A549 (cell line): ENCODE measurements around the gene RABGAP1L. TPM values are rescaled to one million over a fixed set of nuclear protein-coding genes. Genes with fewer than 3 reads are reported as not detected.

ENCODE experiments used
- ATAC-seq, 2 experiments: fragments of 200-7000 bp in 1 of 2; fragments of >200 bp in 1 of 2; cut with Nextera tagmentation in 1 of 2; cut with Tn5 transposase in 1 of 2; 3 replicates each; pipeline versions ENCODE4 v1.8.0 to v1.9.1; 2018 to 2020; ENCODE audit warnings: mild to moderate bottlenecking in 1 of 2, moderate library complexity in 1 of 2
- CTCF ChIA-PET: fragments of 300-600 bp; sonication (Branson Sonifier 250); formaldehyde crosslinking; extraction: SDS; loops from one replicate; lab custom pipeline; 2021; ENCODE audit warnings: antibody characterized with exemption, inconsistent platforms; lab: Yijun Ruan, JAX
- POLR2A ChIA-PET: fragments of 350-600 bp; formaldehyde crosslinking; extraction: SDS; loops from one replicate; lab custom pipeline; 2021; ENCODE audit warnings: antibody characterized with exemption, inconsistent platforms; lab: Yijun Ruan, JAX
- DNase-seq, 2 experiments: peaks; one replicate each; pipeline versions ENCODE4 v3.0.0 to v3.0.0-alpha.2; 2011 to 2016; ENCODE audit warnings: low read depth in 1 of 2, low spot score in 1 of 2
- FAIRE-seq: peaks from 2 replicates; lab custom pipeline; 2011; peaks lifted over from hg19 to GRCh38; lab: Jason Lieb, UNC
- H3K27ac ChIP-seq, 2 experiments: fragments of >200 bp; sonication (Bioruptor Twin); formaldehyde crosslinking; 3 replicates each; pipeline ENCODE4 v1.5.1; 2016 to 2017
- H3K4me1 ChIP-seq: fragments of >200 bp; sonication (Bioruptor Twin); formaldehyde crosslinking; 3 replicates; pipeline ENCODE4 v1.6.1; 2016
- H3K4me2 ChIP-seq: fragments of >200 bp; sonication (Bioruptor Twin); formaldehyde crosslinking; 3 replicates; pipeline ENCODE4 v1.6.1; 2016
- H3K4me3 ChIP-seq: fragments of >200 bp; sonication (Bioruptor Twin); formaldehyde crosslinking; 3 replicates; pipeline ENCODE4 v1.5.1; 2016
- H3K9me3 ChIP-seq: fragments of >200 bp; sonication (Bioruptor Twin); formaldehyde crosslinking; 3 replicates; pipeline ENCODE4 v1.6.1; 2016
- BHLHE40 ChIP-seq: IDR thresholded peaks from 2 replicates; pipeline ENCODE4 v1.6.1; 2012; ENCODE audit warnings: low read depth, low read length, inconsistent platforms
- CBX2 ChIP-seq: fragments of 200-600 bp; sonication (generic); IDR thresholded peaks from 2 replicates; pipeline ENCODE4 v1.6.1; 2016; ENCODE audit warnings: low read depth, mild to moderate bottlenecking, borderline replicate concordance
- CHD2 ChIP-seq: fragments of 150-350 bp; IDR thresholded peaks from 2 replicates; pipeline ENCODE4 v1.6.1; 2014; ENCODE audit warnings: low read length; ENCODE audit not compliant: partially characterized antibody
- EHMT2 ChIP-seq: fragments of 200-600 bp; sonication (generic); IDR thresholded peaks from 2 replicates; pipeline ENCODE4 v1.6.1; 2016; ENCODE audit warnings: antibody characterized with exemption, low read depth, mild to moderate bottlenecking, moderate library complexity
- EP300 ChIP-seq, 2 experiments: fragments of >200 bp; sonication (Bioruptor Twin); formaldehyde crosslinking; IDR thresholded peaks; 2 replicates in 1 of 2; 3 replicates in 1 of 2; pipeline ENCODE4 v1.6.1; 2016 to 2017
- ESRRA ChIP-seq: fragments of 150-350 bp; IDR thresholded peaks from 2 replicates; pipeline ENCODE4 v1.6.1; 2014; ENCODE audit warnings: mild to moderate bottlenecking, low read length, borderline replicate concordance
- FOSB ChIP-seq: fragments of 250-450 bp; sonication (Bioruptor Pico); IDR thresholded peaks from 2 replicates; pipeline ENCODE4 v1.5.0; 2020; ENCODE audit warnings: mild to moderate bottlenecking, moderate library complexity
- FOSL2 ChIP-seq, 2 experiments: fragments of 450-650 bp in 1 of 2; fragments of >200 bp in 1 of 2; sonication (Bioruptor Twin) in 1 of 2; formaldehyde crosslinking; IDR thresholded peaks; 2 replicates each; pipeline versions ENCODE4 v1.5.0 to v1.6.1; 2016 to 2020; ENCODE audit warnings: mild to moderate bottlenecking in 1 of 2, moderate library complexity in 1 of 2
- FOXS1 ChIP-seq: fragments of 250-450 bp; sonication (Bioruptor Pico); IDR thresholded peaks from 2 replicates; pipeline ENCODE4 v1.5.0; 2020; ENCODE audit warnings: mild to moderate bottlenecking, moderate library complexity
- GATA3 ChIP-seq: IDR thresholded peaks from 2 replicates; pipeline ENCODE4 v1.6.1; 2012; ENCODE audit warnings: borderline replicate concordance
- HOXA7 ChIP-seq: fragments of 250-450 bp; sonication (Bioruptor Pico); IDR thresholded peaks from 2 replicates; pipeline ENCODE4 v1.5.0; 2020; ENCODE audit warnings: mild to moderate bottlenecking, moderate library complexity
- HOXB13 ChIP-seq: fragments of 250-450 bp; sonication (Bioruptor Pico); IDR thresholded peaks from 2 replicates; pipeline ENCODE4 v1.5.0; 2020; ENCODE audit warnings: low read depth, mild to moderate bottlenecking, moderate library complexity
- HOXB5 ChIP-seq: fragments of 250-450 bp; sonication (Bioruptor Pico); IDR thresholded peaks from 2 replicates; pipeline ENCODE4 v1.5.0; 2020; ENCODE audit warnings: mild to moderate bottlenecking, moderate library complexity
- KDM5A ChIP-seq: fragments of 200-600 bp; sonication (generic); IDR thresholded peaks from 2 replicates; pipeline ENCODE4 v1.6.1; 2016; ENCODE audit warnings: antibody characterized with exemption, mild to moderate bottlenecking
- MAFK ChIP-seq: fragments of 450-650 bp; IDR thresholded peaks from 2 replicates; pipeline ENCODE4 v1.6.1; 2014; ENCODE audit not compliant: partially characterized antibody
- NFE2L2 ChIP-seq: fragments of 150-350 bp; conservative IDR thresholded peaks from 2 replicates; pipeline ENCODE4 v1.6.1; 2014; ENCODE audit warnings: low read length
- NPAS2 ChIP-seq: fragments of 250-450 bp; sonication (Bioruptor Pico); IDR thresholded peaks from 2 replicates; pipeline ENCODE4 v1.8.0; 2022; ENCODE audit warnings: mild to moderate bottlenecking, moderate library complexity, borderline replicate concordance
- NR3C1 ChIP-seq: fragments of >200 bp; sonication (Bioruptor Twin); formaldehyde crosslinking; IDR thresholded peaks from 3 replicates; pipeline ENCODE4 v1.6.1; 2017
- RAD21 ChIP-seq, 2 experiments: fragments of >200 bp in 1 of 2; sonication (Bioruptor Twin) in 1 of 2; formaldehyde crosslinking in 1 of 2; IDR thresholded peaks in 1 of 2; conservative IDR thresholded peaks in 1 of 2; 2 replicates in 1 of 2; 3 replicates in 1 of 2; pipeline ENCODE4 v1.6.1; 2012 to 2018; ENCODE audit warnings: inconsistent platforms in 1 of 2
- RCOR1 ChIP-seq: fragments of 150-350 bp; IDR thresholded peaks from 2 replicates; pipeline ENCODE4 v1.6.1; 2014; ENCODE audit warnings: antibody characterized with exemption, low read length, low read depth
- RFX5 ChIP-seq: fragments of 450-650 bp; IDR thresholded peaks from 2 replicates; pipeline ENCODE4 v1.7.1; 2014; ENCODE audit warnings: antibody characterized with exemption, mild to moderate bottlenecking, moderate library complexity
- ZFP36 ChIP-seq: fragments of 450-650 bp; IDR thresholded peaks from 2 replicates; pipeline ENCODE4 v1.6.1; 2014; ENCODE audit warnings: borderline replicate concordance; ENCODE audit not compliant: partially characterized antibody
- ZSCAN20 ChIP-seq: fragments of 250-450 bp; sonication (Bioruptor Pico); IDR thresholded peaks from 2 replicates; pipeline ENCODE4 v1.8.0; 2022; ENCODE audit warnings: mild to moderate bottlenecking, moderate library complexity
- whole genome bisulfite sequencing: methylation state at CpG from one replicate; pipeline ENCODE4 v1.1.6; 2017; ENCODE audit errors: missing lambda C conversion rate; 5-methylcytosine and 5-hydroxymethylcytosine counted together
- polyA plus RNA-seq, 4 experiments: library from polyadenylated mRNA; depleted of rRNA in 3 of 4; stranded (reverse); fragments of >200 nt; fragmentation: RNase III in 1 of 4; extraction: RNeasy Plus Mini Kit Qiagen cat#74134 plus additional on column Dnase treatment in 1 of 4; gene quantifications; 2 replicates in 3 of 4; 3 replicates in 1 of 4; pipeline ENCODE4 v1.2.3, GENCODE V29; 2011 to 2017
- TF ChIP-seq, protein P1 (sequence below): fragments of >200 bp; sonication (Bioruptor Twin); formaldehyde crosslinking; IDR thresholded peaks from 2 replicates; pipeline ENCODE4 v1.6.1; 2016
- TF ChIP-seq, protein P2 (sequence below): IDR thresholded peaks from 2 replicates; pipeline ENCODE4 v1.6.1; 2012; ENCODE audit warnings: low read depth, borderline replicate concordance

Gene RABGAP1L
- polyA plus RNA-seq, 2 of the 4 experiments (the other 2 are of a cell fraction): 8.2 to 18.6 TPM

DNA sequence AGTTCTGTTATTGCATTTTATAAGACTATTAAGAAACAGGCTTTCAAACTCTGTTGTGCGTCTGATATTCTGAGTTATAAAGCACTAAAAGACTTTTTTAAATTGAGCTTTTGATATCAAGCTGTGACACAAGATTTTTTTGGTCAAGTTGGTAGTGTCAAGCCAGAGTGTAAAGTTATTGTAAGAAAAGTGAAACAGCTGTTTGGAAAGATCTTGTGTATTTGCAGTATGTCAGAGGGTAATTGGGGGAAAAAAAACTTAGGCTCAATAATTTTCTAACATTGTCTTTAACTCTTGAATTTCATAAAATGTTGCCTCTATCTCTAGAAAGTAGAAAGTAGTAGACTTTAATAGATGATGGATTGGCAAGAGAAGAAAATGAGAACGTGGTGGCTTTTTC is 844.2 kb downstream of the RABGAP1L start:
- ChIA-PET CTCF (no interaction called here), POLR2A (no interaction called here)
- Histone ChIP-seq H3K4me3 (no peak overlapping the region), H3K4me2 (no peak overlapping the region), H3K4me1 (peaks cover 27% of the 10 kb centered on the region), H3K9me3 (no peaks in the 10 kb centered on the region), H3K27ac (no peak overlapping the region)
- FAIRE-seq: no peak
- no peak for DNase-seq
- WGBS: 83% methylated on average over 2 of the region's 2 CpGs
- TF ChIP-seq NPAS2 (no peak), FOSL2 (IDR thresholded peaks at IDR 0.05) (no peak), FOSL2 (CRISPR knock-in tag; IDR thresholded peaks at IDR 0.05) (no peak), EHMT2 (no peak), FOSB (CRISPR knock-in tag) (no peak), ESRRA (no peak), RAD21 (conservative IDR thresholded peaks at IDR 0.05 in 1 of 2, IDR thresholded peaks at IDR 0.05 in 1 of 2) (no peak), RCOR1 (no peak), ZFP36 (no peak), HOXB5 (CRISPR knock-in tag) (no peak), EP300 (IDR thresholded peaks at IDR 0.05) (no peak), MAFK (no peak), GATA3 (no peak), CHD2 (no peak), HOXA7 (no peak), CBX2 (no peak), HOXB13 (CRISPR knock-in tag) (no peak), BHLHE40 (no peak), NFE2L2 (no peak)
- TF ChIP-seq, protein P1, sequence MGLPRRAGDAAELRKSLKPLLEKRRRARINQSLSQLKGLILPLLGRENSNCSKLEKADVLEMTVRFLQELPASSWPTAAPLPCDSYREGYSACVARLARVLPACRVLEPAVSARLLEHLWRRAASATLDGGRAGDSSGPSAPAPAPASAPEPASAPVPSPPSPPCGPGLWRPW: no peak
- no peak for ATAC-seq

DNA sequence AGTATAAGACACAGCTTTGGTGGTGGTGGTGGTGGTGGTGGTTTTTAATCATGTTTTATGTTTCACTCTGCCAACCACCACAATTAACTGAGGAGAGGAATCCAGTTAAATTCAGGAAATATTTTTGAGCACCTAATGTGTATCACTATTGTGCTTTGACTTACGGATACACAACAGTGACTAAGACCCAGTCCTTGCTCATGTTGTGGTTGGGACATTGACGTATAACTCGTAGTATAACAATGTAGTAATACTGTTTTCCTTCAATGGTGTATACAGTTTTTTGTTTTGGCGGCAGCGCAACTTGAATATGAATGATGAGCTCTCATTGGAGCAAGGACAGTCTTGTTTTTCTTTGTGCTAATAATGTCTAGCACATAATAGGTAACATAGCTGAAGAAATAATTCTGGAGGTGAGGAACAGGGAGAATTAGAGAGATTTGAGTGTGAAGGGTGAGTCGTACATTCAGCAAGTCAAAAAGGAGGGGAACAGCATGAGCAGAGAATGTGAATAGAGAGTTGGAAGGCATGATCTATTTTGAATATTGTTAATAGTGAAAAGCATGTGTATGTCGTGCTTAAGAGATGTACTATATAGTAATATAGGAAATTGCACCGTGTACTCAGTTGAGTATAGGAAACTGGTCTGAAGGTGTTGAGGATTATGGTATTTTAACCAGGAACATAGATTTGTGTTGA is 845.9 kb downstream of the RABGAP1L start:
- no peak overlapping the region for H3K27ac ChIP-seq
- H3K4me3 ChIP-seq: no peak overlapping the region
- H3K4me2 ChIP-seq: no peak overlapping the region
- ChIA-PET CTCF (interaction anchor here (1.0 kb wide), 1 partner anchor 235 kb away, joined by 3 read pairs; no protein-coding TSS in a partner anchor), POLR2A (interaction anchor here (2.0 kb wide), 1 partner anchor 18 kb away, joined by 7 read pairs; the partner anchor contains the start of gene MRPS14)
- 86% methylated on average over 8 of the region's 8 CpGs for WGBS
- no peaks in the 10 kb centered on the region for H3K9me3 ChIP-seq
- no peak for ATAC-seq
- H3K4me1 ChIP-seq: peaks cover 27% of the 10 kb centered on the region
- TF ChIP-seq FOSB (CRISPR knock-in tag) (no peak), FOSL2 (IDR thresholded peaks at IDR 0.05) (no peak), FOSL2 (CRISPR knock-in tag; IDR thresholded peaks at IDR 0.05) (no peak), RFX5 (no peak), GATA3 (no peak), NR3C1 (no peak)
- DNase-seq: no peak
- no peak for FAIRE-seq

DNA sequence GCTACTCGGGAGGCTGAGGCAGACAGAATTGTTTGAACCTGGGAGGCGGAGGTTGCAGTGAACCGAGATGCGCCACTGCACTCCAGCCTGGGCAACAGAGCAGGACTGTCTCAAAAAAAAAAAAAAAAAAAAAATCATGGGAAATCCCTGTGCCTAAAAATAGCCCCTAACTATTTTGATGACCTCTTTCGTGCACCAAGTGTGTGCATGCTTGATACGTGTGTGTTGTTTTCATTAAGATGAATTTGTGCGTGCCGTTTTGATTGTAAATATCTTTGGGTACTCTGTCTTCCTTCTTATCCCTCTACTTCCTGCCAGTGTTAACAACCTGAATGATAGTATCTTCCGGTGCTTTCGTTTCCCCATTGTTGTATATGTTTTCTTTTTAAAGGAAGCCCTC is 850.2 kb downstream of the RABGAP1L start:
- 91% methylated on average over 10 of the region's 10 CpGs for WGBS
- TF ChIP-seq EHMT2: no peak
- TF ChIP-seq KDM5A: no peak
- TF ChIP-seq, protein P2, sequence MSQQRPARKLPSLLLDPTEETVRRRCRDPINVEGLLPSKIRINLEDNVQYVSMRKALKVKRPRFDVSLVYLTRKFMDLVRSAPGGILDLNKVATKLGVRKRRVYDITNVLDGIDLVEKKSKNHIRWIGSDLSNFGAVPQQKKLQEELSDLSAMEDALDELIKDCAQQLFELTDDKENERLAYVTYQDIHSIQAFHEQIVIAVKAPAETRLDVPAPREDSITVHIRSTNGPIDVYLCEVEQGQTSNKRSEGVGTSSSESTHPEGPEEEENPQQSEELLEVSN: no peak
- TF ChIP-seq FOXS1 (CRISPR knock-in tag): no peak
- TF ChIP-seq ZSCAN20 (CRISPR knock-in tag): no peak
- TF ChIP-seq, all 56 proteins: peak for 0
- Histone ChIP-seq H3K4me1 (no peaks in the 10 kb centered on the region), H3K4me3 (no peak overlapping the region), H3K9me3 (no peaks in the 10 kb centered on the region), H3K27ac (no peak overlapping the region), H3K4me2 (no peak overlapping the region)
- no peak for ATAC-seq
- no peak for DNase-seq
- no peak for FAIRE-seq
- POLR2A ChIA-PET: no interaction called here
- CTCF ChIA-PET: no interaction called here
